ENCODE data around the gene GP2. TPM values are rescaled to one million over a fixed set of nuclear protein-coding genes. Genes with fewer than 3 reads are reported as not detected.

The GP2 gene
- polyA plus RNA-seq, 3 donors: not detected

GRCh38 chr16:20352615-20353014 is 25.3 kb upstream of the GP2 start, which contains the start of gene UMOD:
Gene UMOD (minus strand): TSS chr16:20352715. CDS start chr16:20350737, 1,978 bp downstream.
- no peak for TF ChIP-seq CTCF (IDR thresholded peaks at IDR 0.05)
- Histone ChIP-seq H3K9me3 (replicated peaks in 1 of 2; ENCODE audit: control insufficient read depth in 1 of 2, insufficient read depth in 1 of 2, low read length in 2 of 2) (no peaks in the 10 kb centered on the region), H3K79me2 (ENCODE audit: insufficient read depth, low read length) (no peaks in the 10 kb centered on the region), H3K9ac (ENCODE audit: insufficient read depth, low read length, poor library complexity, severe bottlenecking) (no peak within 1 kb of the TSS), H3K4me2 (replicated peaks; ENCODE audit: extremely low read depth, low read length, poor library complexity, severe bottlenecking) (no peak within 1 kb of the TSS), H4K20me1 (ENCODE audit: insufficient read depth, low read length) (no peaks in the 10 kb centered on the region), H3K27me3 (ENCODE audit: control insufficient read depth in 2 of 2, insufficient read depth in 2 of 2, low read length in 2 of 2) (no peaks in the 10 kb centered on the region), H2AFZ (ENCODE audit: insufficient read depth, low read depth, low read length, poor library complexity, severe bottlenecking) (no peak within 1 kb of the TSS), H3K4me3 (replicated peaks in 1 of 3; ENCODE audit: low read depth in 2 of 3, low read length in 3 of 3) (no peak within 1 kb of the TSS), H3K4me1 (ENCODE audit: control insufficient read depth in 1 of 2, insufficient read depth in 2 of 2, low read length in 2 of 2) (no peaks in the 10 kb centered on the region), H3K27ac (ENCODE audit: low read depth in 1 of 2, low read length in 2 of 2) (no peak within 1 kb of the TSS), H3K36me3 (replicated peaks in 1 of 2; ENCODE audit: control insufficient read depth in 1 of 2, insufficient read depth in 2 of 2, low read length in 2 of 2) (no peaks in the 10 kb centered on the region)
- DNase-seq: no peak
- Mint-ChIP-seq H3K9me3 (peaks cover 0 to 2% (median 1%) of the 10 kb centered on the region in 7 donors), H3K27ac (peak within 1 kb of the TSS in 1 of 7 donors; percentile 36), H3K36me3 (no peaks in the 10 kb centered on the region), H3K27me3 (ENCODE audit: low read depth in 3 of 3) (peaks cover 4 to 23% (median 6%) of the 10 kb centered on the region in 3 donors), H3K4me3 (no peak within 1 kb of the TSS), H3K4me1 (no peaks in the 10 kb centered on the region)
- intact Hi-C loops (cut with micrococcal nuclease): no loop called here
- whole genome bisulfite sequencing (ENCODE audit: insufficient coverage): 100% methylated on average over 2 of the region's 2 CpGs

GRCh38 chr16:20349615-20350014 is 22.3 kb upstream of the GP2 start:
- no peaks in the 10 kb centered on the region for H3K36me3 ChIP-seq (replicated peaks in 1 of 2; ENCODE audit: control insufficient read depth in 1 of 2, insufficient read depth in 2 of 2, low read length in 2 of 2)
- Mint-ChIP-seq H3K4me3 (no peak overlapping the region), H3K27ac (no peak overlapping the region), H3K4me1 (no peaks in the 10 kb centered on the region), H3K9me3 (peaks cover 0 to 4% (median 0%) of the 10 kb centered on the region in 7 donors), H3K36me3 (no peaks in the 10 kb centered on the region), H3K27me3 (ENCODE audit: low read depth in 3 of 3) (peaks cover 4 to 20% (median 4%) of the 10 kb centered on the region in 3 donors)
- H3K9ac ChIP-seq (ENCODE audit: insufficient read depth, low read length, poor library complexity, severe bottlenecking): no peak overlapping the region
- DNase-seq: no peak
- 100% methylated on average over 1 of the region's 6 CpGs for WGBS (ENCODE audit: insufficient coverage)
- no peaks in the 10 kb centered on the region for H3K9me3 ChIP-seq (replicated peaks in 1 of 2; ENCODE audit: control insufficient read depth in 1 of 2, insufficient read depth in 1 of 2, low read length in 2 of 2)
- no peaks in the 10 kb centered on the region for H3K27me3 ChIP-seq (ENCODE audit: control insufficient read depth in 2 of 2, insufficient read depth in 2 of 2, low read length in 2 of 2)
- H3K4me2 ChIP-seq (replicated peaks; ENCODE audit: extremely low read depth, low read length, poor library complexity, severe bottlenecking): no peak overlapping the region
- no peak overlapping the region for H3K27ac ChIP-seq (ENCODE audit: low read depth in 1 of 2, low read length in 2 of 2)
- no peaks in the 10 kb centered on the region for H4K20me1 ChIP-seq (ENCODE audit: insufficient read depth, low read length)
- H2AFZ ChIP-seq (ENCODE audit: insufficient read depth, low read depth, low read length, poor library complexity, severe bottlenecking): no peak overlapping the region
- H3K4me3 ChIP-seq (replicated peaks in 1 of 3; ENCODE audit: low read depth in 2 of 3, low read length in 3 of 3): no peak overlapping the region
- intact Hi-C loops (cut with micrococcal nuclease): no loop called here
- H3K4me1 ChIP-seq (ENCODE audit: control insufficient read depth in 1 of 2, insufficient read depth in 2 of 2, low read length in 2 of 2): no peaks in the 10 kb centered on the region
- no peak for TF ChIP-seq CTCF (IDR thresholded peaks at IDR 0.05)
- no peaks in the 10 kb centered on the region for H3K79me2 ChIP-seq (ENCODE audit: insufficient read depth, low read length)
